CD4-positive, CD25-positive, alpha-beta regulatory T cell (primary cell): ENCODE data around the gene PPIC. TPM values are rescaled to one million over a fixed set of nuclear protein-coding genes. Genes with fewer than 3 reads are reported as not detected.
A peak's percentile ranks its signal among the peaks of the same experiment; 100 is the strongest.

ENCODE experiments used
- ATAC-seq, 2 donors: fragments of 150-1000 bp; cut with Tn5 transposase; one replicate each; pipeline ENCODE4 v1.10.0; 2021; ENCODE audit warnings: low read depth in 2 of 2, moderate number of reproducible peaks in 2 of 2, moderate library complexity in 1 of 2
- DNase-seq, 3 donors: peaks; one replicate each; pipeline versions ENCODE4 v3.0.0 to v3.0.0-alpha.2; 2012 to 2022; ENCODE audit warnings: mixed read lengths in 1 of 3
- H3K27ac ChIP-seq: one replicate; pipeline ENCODE4 v1.7.0; 2013; ENCODE audit warnings: mild to moderate bottlenecking, low read length; ENCODE audit not compliant: insufficient read depth, poor library complexity, severe bottlenecking
- H3K27me3 ChIP-seq: one replicate; pipeline ENCODE4 v1.7.0; 2013; ENCODE audit warnings: low read length; ENCODE audit not compliant: control insufficient read depth, insufficient read depth
- H3K36me3 ChIP-seq: one replicate; pipeline ENCODE4 v1.7.0; 2013; ENCODE audit warnings: mild to moderate bottlenecking, low read length, moderate library complexity; ENCODE audit not compliant: control insufficient read depth, insufficient read depth
- H3K4me1 ChIP-seq: 2 replicates; pipeline ENCODE4 v1.7.0; 2013; ENCODE audit warnings: mild to moderate bottlenecking, low read length; ENCODE audit not compliant: insufficient read depth, control insufficient read depth, poor library complexity, severe bottlenecking
- H3K4me3 ChIP-seq: one replicate; pipeline ENCODE4 v1.7.0; 2013; ENCODE audit warnings: low read depth, mild to moderate bottlenecking, low read length, moderate library complexity
- H3K9me3 ChIP-seq, 2 experiments: 1 replicate in 1 of 2; 2 replicates in 1 of 2; pipeline ENCODE4 v1.7.0; 2013; ENCODE audit warnings: low read length in 2 of 2, mild to moderate bottlenecking in 1 of 2, moderate library complexity in 1 of 2; ENCODE audit not compliant: control insufficient read depth in 2 of 2
- H3K27ac Mint-ChIP-seq, 3 donors: one replicate each; pipeline ENCODE4 v1.8.0; 2020 to 2022; ENCODE audit warnings: mild to moderate bottlenecking in 3 of 3, mixed read lengths in 3 of 3, moderate library complexity in 2 of 3
- H3K27me3 Mint-ChIP-seq: one replicate; pipeline ENCODE4 v1.8.0; 2022; ENCODE audit warnings: mild to moderate bottlenecking, mixed read lengths
- H3K36me3 Mint-ChIP-seq: one replicate; pipeline ENCODE4 v1.8.0; 2020; ENCODE audit warnings: mixed read lengths
- H3K4me1 Mint-ChIP-seq, 4 donors: one replicate each; pipeline ENCODE4 v1.8.0; 2020 to 2022; ENCODE audit warnings: mixed read lengths in 4 of 4, mild to moderate bottlenecking in 1 of 4
- H3K4me3 Mint-ChIP-seq, 4 donors: one replicate each; pipeline ENCODE4 v1.8.0; 2020 to 2022; ENCODE audit warnings: mild to moderate bottlenecking in 4 of 4, mixed read lengths in 4 of 4, moderate library complexity in 3 of 4
- H3K9me3 Mint-ChIP-seq, 7 donors: one replicate each; pipeline ENCODE4 v1.8.0; 2020 to 2022; ENCODE audit warnings: mixed read lengths in 7 of 7, mild to moderate bottlenecking in 3 of 7, moderate library complexity in 2 of 7
- polyA plus RNA-seq, 4 donors: library from polyadenylated mRNA; unstranded; fragments of 300-500 nt; fragmentation: Illumina TruSeq; gene quantifications; one replicate each; pipeline ENCODE4 v1.2.3, GENCODE V29; 2021
- total RNA-seq: library from RNA; stranded (reverse); gene quantifications from one replicate; pipeline ENCODE4 v1.2.3, GENCODE V29; 2022

The PPIC gene
- total and polyA plus RNA-seq, 5 donors from 2014 or later, result not detected

DNA sequence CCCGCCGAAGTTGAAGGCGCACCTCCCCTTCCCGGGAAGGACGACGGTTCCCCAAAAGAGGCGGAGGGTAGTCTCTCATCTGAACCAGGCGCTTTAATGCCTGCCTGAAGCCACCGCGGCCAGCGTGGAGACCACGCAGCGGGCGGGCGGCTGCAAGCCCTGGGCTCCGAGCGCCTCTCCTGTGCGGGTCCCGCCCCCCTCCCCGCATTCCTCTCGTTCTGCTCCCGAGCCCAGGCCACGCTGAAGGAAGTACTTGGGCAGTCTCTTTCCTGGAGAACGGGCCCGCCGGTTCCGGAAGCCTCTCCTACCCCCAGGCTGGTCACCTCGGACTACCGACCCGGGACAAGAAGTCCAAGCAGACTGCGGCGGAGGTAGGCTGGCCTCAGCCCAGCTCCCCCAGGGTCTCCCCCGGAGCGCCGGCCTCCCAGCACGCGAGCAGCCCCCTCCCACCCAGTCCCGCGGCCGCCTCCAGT is 571 bp downstream of the PPIC start:
- H3K27me3 ChIP-seq, result peaks cover 35% of the 10 kb centered on the region
- H3K4me3 Mint-ChIP-seq, result peak overlapping the region in 2 of 4 donors; percentile 39 to 53
- ATAC-seq, result no peak
- H3K27ac Mint-ChIP-seq, result no peak overlapping the region
- DNase-seq, result no peak
- peaks cover 23% of the 10 kb centered on the region for H3K4me1 ChIP-seq
- no peaks in the 10 kb centered on the region for H3K9me3 ChIP-seq
- H3K9me3 Mint-ChIP-seq, result peaks cover 0 to 12% (median 0%) of the 10 kb centered on the region in 7 donors
- H3K4me1 Mint-ChIP-seq, result peaks cover 0 to 13% (median 10%) of the 10 kb centered on the region in 4 donors
- no peaks in the 10 kb centered on the region for H3K36me3 ChIP-seq
- H3K4me3 ChIP-seq, result no peak overlapping the region
- no peak overlapping the region for H3K27ac ChIP-seq
- peaks cover 69% of the 10 kb centered on the region for H3K27me3 Mint-ChIP-seq
- H3K36me3 Mint-ChIP-seq, result no peaks in the 10 kb centered on the region

DNA sequence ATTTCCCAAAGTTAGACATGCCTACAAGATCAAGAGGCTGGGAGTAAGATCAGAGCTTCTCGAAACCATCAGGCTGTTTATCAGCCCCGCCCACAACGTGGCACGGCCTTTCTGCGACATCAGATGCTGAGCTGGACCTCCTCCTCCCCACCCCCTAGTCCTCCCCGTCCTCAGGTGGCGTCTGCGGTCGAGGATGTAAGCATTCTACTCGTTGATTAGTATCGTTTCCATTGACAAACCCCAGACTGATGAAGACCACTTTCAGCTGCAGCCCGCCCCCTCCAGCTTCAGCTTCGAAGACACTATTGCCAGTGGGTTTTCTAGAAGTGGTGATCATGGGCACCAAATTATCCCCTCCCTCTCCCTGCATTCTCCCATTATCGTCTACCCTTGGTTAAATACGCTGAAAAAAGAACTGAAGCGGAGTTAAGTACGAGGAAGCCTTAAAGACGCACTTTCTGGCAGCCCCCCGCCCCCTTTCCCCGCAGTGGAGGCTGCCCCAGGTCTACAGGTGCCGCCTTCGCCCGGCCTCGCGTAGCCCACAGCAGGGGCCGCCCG is 1.1 kb downstream of the PPIC start:
- Mint-ChIP-seq H3K36me3 (no peaks in the 10 kb centered on the region), H3K9me3 (peaks cover 0 to 12% (median 0%) of the 10 kb centered on the region in 7 donors), H3K27ac (no peak overlapping the region), H3K4me1 (peaks cover 0 to 13% (median 10%) of the 10 kb centered on the region in 4 donors), H3K4me3 (peak overlapping the region; percentile 23 to 62 (median 46)), H3K27me3 (peaks cover 73% of the 10 kb centered on the region)
- DNase-seq, result peak in 1 of 3 donors; percentile 34
- ATAC-seq, result no peak
- H3K4me1 ChIP-seq, result peaks cover 23% of the 10 kb centered on the region
- H3K27me3 ChIP-seq, result peaks cover 35% of the 10 kb centered on the region
- H3K36me3 ChIP-seq, result no peaks in the 10 kb centered on the region
- H3K9me3 ChIP-seq, result no peaks in the 10 kb centered on the region
- H3K27ac ChIP-seq, result no peak overlapping the region
- H3K4me3 ChIP-seq, result no peak overlapping the region

DNA sequence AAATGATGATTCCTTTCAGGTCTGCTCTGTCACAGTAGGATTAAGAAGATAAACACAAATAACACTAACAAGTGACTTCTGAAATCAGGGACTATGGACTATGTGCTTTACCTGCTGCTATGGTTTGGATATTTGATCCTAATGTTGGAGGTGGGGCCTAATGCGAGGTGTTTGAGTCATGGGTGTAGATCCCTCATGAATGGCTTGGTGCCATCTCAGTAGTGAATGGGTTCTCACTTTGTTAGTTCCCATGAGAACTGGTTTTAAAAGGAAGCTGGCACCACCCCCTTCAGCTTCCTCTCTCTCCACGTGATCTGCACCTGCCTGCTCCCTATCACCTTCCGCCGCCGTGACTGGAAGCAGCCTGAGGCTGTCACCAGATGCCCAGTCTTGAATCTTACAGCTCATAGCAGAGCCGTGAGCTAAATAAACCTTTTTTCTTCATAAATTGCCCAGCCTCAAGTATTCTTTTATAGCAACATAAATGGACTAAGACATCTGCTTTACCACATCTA is 3.3 kb downstream of the PPIC start:
- DNase-seq (no peak), ATAC-seq (no peak)
- no peaks in the 10 kb centered on the region for H3K9me3 ChIP-seq
- no peak overlapping the region for H3K27ac ChIP-seq
- no peaks in the 10 kb centered on the region for H3K36me3 ChIP-seq
- H3K4me1 Mint-ChIP-seq, result peaks cover 0 to 13% (median 10%) of the 10 kb centered on the region in 4 donors
- peaks cover 23% of the 10 kb centered on the region for H3K4me1 ChIP-seq
- no peak overlapping the region for H3K4me3 Mint-ChIP-seq
- no peak overlapping the region for H3K4me3 ChIP-seq
- no peak overlapping the region for H3K27ac Mint-ChIP-seq
- peaks cover 56% of the 10 kb centered on the region for H3K27me3 Mint-ChIP-seq
- H3K27me3 ChIP-seq, result peaks cover 24% of the 10 kb centered on the region
- H3K9me3 Mint-ChIP-seq, result peaks cover 0 to 10% (median 0%) of the 10 kb centered on the region in 7 donors
- no peaks in the 10 kb centered on the region for H3K36me3 Mint-ChIP-seq

DNA sequence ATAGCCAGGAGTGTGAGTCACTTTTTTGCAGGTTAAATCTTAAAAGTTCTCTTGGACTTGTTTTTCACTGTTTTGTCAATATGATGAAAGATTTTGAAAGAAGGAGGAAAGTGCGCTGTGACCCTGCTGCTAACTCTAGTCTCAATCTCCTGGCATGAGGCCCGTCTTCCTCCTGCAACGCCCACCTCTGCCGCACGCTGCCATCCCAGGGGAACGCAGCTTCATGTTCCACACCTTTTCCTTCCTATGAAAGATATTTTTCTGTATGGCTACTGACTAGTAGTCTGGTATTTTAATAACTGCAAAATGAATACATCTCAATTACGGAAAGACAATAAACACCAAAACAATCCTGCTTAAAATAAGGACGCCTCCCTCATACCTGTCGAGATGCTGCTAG is 8.3 kb downstream of the PPIC start:
- H3K27ac ChIP-seq, result no peak overlapping the region
- no peaks in the 10 kb centered on the region for H3K9me3 ChIP-seq
- H3K4me1 ChIP-seq, result no peaks in the 10 kb centered on the region
- Mint-ChIP-seq H3K27ac (no peak overlapping the region), H3K27me3 (peaks cover 20% of the 10 kb centered on the region), H3K4me1 (no peaks in the 10 kb centered on the region), H3K4me3 (no peak overlapping the region), H3K9me3 (peaks cover 0 to 2% (median 0%) of the 10 kb centered on the region in 7 donors), H3K36me3 (no peaks in the 10 kb centered on the region)
- no peak overlapping the region for H3K4me3 ChIP-seq
- H3K27me3 ChIP-seq, result peaks cover 4% of the 10 kb centered on the region
- no peaks in the 10 kb centered on the region for H3K36me3 ChIP-seq
- ATAC-seq (no peak), DNase-seq (no peak)

DNA sequence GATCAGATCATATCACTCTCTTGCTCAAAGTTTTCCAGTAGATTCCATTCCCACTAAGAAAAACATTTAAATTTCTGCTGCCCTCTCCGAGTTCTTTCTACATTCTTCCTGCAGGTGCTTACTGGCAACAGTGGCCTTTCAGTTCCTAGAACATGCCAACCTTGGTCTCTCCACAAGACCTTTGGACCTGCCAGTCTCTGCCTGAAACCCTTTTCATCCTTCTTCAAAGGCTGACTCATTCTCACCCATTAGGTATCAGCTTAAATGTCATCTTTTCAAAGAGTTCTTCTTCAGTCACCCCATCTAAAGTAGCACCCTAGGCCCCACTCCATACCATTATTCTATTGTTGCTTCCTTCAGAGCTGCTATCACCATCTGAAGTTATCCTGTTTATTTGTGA is 21.8 kb downstream of the PPIC start:
- Histone ChIP-seq H3K9me3 (no peaks in the 10 kb centered on the region), H3K27me3 (peaks cover 3% of the 10 kb centered on the region), H3K4me3 (no peak overlapping the region), H3K36me3 (no peaks in the 10 kb centered on the region), H3K4me1 (no peaks in the 10 kb centered on the region), H3K27ac (no peak overlapping the region)
- H3K9me3 Mint-ChIP-seq, result peaks cover 0 to 9% (median 4%) of the 10 kb centered on the region in 7 donors
- no peak overlapping the region for H3K4me3 Mint-ChIP-seq
- H3K4me1 Mint-ChIP-seq, result no peaks in the 10 kb centered on the region
- H3K27me3 Mint-ChIP-seq, result no peaks in the 10 kb centered on the region
- ATAC-seq (no peak), DNase-seq (no peak)
- H3K27ac Mint-ChIP-seq, result no peak overlapping the region
- no peaks in the 10 kb centered on the region for H3K36me3 Mint-ChIP-seq

DNA sequence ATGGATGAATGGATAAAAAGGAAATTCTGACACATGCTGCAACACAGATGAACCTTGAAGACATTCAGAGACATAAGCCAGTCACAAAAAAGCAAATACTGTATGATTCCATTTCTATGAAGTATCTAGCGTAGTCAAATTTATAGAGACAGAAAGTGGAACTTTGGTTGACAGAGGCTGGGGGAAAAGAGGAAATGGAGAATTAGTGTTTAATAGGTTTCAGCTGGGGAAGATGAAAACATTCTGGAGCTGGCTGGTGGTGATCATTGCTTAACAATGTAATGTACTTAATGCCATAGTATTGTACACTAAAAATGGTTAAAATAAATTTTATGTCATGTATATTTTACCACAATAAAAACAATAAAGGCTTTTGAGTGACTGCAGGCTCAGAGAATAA is 24.2 kb downstream of the PPIC start:
- Mint-ChIP-seq H3K36me3 (peaks cover 4% of the 10 kb centered on the region), H3K4me3 (no peak overlapping the region), H3K27me3 (no peaks in the 10 kb centered on the region), H3K27ac (no peak overlapping the region), H3K4me1 (no peaks in the 10 kb centered on the region), H3K9me3 (peaks cover 0 to 9% (median 4%) of the 10 kb centered on the region in 7 donors)
- H3K4me1 ChIP-seq, result no peaks in the 10 kb centered on the region
- H3K36me3 ChIP-seq, result no peaks in the 10 kb centered on the region
- H3K4me3 ChIP-seq, result no peak overlapping the region
- H3K9me3 ChIP-seq, result no peaks in the 10 kb centered on the region
- no peaks in the 10 kb centered on the region for H3K27me3 ChIP-seq
- no peak overlapping the region for H3K27ac ChIP-seq
- ATAC-seq (no peak), DNase-seq (no peak)

DNA sequence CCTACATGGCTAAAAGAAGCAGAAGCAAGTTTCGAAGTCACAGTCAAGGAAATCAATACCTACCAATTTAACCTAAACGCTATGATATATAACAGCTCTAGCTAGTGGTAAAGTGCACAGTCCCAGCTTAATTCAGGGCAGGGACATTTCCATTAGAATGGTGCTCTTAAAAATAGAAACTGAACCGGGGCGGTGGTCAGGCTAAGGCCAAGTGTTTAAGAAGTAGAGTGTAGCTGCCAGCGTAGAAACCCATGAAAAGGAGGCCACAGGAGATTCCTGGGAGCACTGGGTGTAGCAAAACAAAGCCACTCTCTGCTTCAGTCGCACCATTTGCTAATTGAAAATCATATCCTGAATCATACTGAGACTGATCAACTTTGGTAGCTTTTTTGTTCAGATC is 28.8 kb downstream of the PPIC start:
- Histone ChIP-seq H3K27me3 (no peaks in the 10 kb centered on the region), H3K4me1 (no peaks in the 10 kb centered on the region), H3K9me3 (no peaks in the 10 kb centered on the region), H3K27ac (no peak overlapping the region), H3K4me3 (no peak overlapping the region), H3K36me3 (peaks cover 2% of the 10 kb centered on the region)
- DNase-seq, result no peak
- ATAC-seq, result no peak
- no peak overlapping the region for H3K27ac Mint-ChIP-seq
- no peaks in the 10 kb centered on the region for H3K4me1 Mint-ChIP-seq
- H3K9me3 Mint-ChIP-seq, result peaks cover 0 to 3% (median 0%) of the 10 kb centered on the region in 7 donors
- H3K27me3 Mint-ChIP-seq, result no peaks in the 10 kb centered on the region
- H3K36me3 Mint-ChIP-seq, result peaks cover 20% of the 10 kb centered on the region
- no peak overlapping the region for H3K4me3 Mint-ChIP-seq

DNA sequence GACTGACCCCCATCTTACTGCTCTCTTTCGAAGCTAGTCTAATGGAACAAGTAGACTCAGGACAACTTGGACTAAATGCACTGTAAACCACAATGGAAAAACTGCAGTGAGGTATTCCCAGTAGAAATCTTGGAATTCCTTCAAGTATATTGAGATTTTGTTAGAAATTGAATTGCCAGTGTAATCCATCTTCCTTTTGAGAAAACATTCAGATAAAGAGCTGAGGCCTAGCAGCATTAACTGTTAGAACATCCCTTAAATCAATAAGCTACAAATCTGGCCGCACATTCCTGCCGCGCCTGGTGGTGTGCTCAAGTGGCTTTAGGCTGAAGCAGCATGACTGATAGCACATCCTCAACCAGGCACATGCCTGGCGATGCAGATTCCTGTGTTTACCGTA is 29.3 kb downstream of the PPIC start:
- H3K27me3 ChIP-seq, result no peaks in the 10 kb centered on the region
- Mint-ChIP-seq H3K27ac (no peak overlapping the region), H3K27me3 (no peaks in the 10 kb centered on the region), H3K9me3 (peaks cover 0 to 3% (median 0%) of the 10 kb centered on the region in 7 donors), H3K36me3 (peaks cover 20% of the 10 kb centered on the region), H3K4me1 (no peaks in the 10 kb centered on the region), H3K4me3 (no peak overlapping the region)
- no peaks in the 10 kb centered on the region for H3K9me3 ChIP-seq
- no peak for ATAC-seq
- no peak overlapping the region for H3K4me3 ChIP-seq
- H3K27ac ChIP-seq, result no peak overlapping the region
- no peaks in the 10 kb centered on the region for H3K4me1 ChIP-seq
- H3K36me3 ChIP-seq, result peaks cover 2% of the 10 kb centered on the region
- DNase-seq, result no peak
